Gastrocnemius medialis (tissue), 4 donors: ENCODE data around the gene HSPA2. TPM values are rescaled to one million over a fixed set of nuclear protein-coding genes. Genes with fewer than 3 reads are reported as not detected.

Experiments
- ATAC-seq, 2 donors: fragments of 150-250 bp; one replicate each; pipeline ENCODE4 v1.9.1; 2016
- DNase-seq, 2 donors: peaks; one replicate each; pipeline ENCODE4 v3.0.0-alpha.2; 2019
- H3K27ac ChIP-seq, 4 donors: fragments of 200-600 bp; sonication (generic); 1 replicate in 1 of 4; 2 replicates in 3 of 4; pipeline ENCODE4 v1.5.1; 2016 to 2018; ENCODE audit warnings: mild to moderate bottlenecking in 2 of 4, moderate library complexity in 1 of 4
- H3K27me3 ChIP-seq, 3 donors: fragments of 200-600 bp; sonication (generic) in 2 of 3; 1 replicate in 1 of 3; 2 replicates in 2 of 3; pipeline versions ENCODE4 v1.5.1 to v1.6.0; 2016 to 2019; ENCODE audit warnings: mild to moderate bottlenecking in 1 of 3, moderate library complexity in 1 of 3
- H3K36me3 ChIP-seq, 2 donors: fragments of 200-600 bp; sonication (generic) in 1 of 2; one replicate each; pipeline ENCODE4 v1.5.1; 2017 to 2018
- H3K4me1 ChIP-seq, 2 donors: fragments of 200-600 bp; sonication (generic) in 1 of 2; one replicate each; pipeline ENCODE4 v1.5.1; 2016 to 2017; ENCODE audit warnings: mild to moderate bottlenecking in 2 of 2
- H3K4me3 ChIP-seq, 4 donors: fragments of 200-600 bp; sonication (generic) in 3 of 4; 1 replicate in 1 of 4; 2 replicates in 3 of 4; pipeline ENCODE4 v1.5.1; 2016 to 2019; ENCODE audit warnings: mild to moderate bottlenecking in 2 of 4
- H3K9me3 ChIP-seq, 3 donors: fragments of 200-600 bp; sonication (generic) in 2 of 3; 1 replicate in 1 of 3; 2 replicates in 2 of 3; pipeline ENCODE4 v1.5.1; 2016 to 2019
- POLR2A ChIP-seq, 2 donors: fragments of 450-650 bp; IDR thresholded peaks; one replicate each; pipeline ENCODE4 v1.6.1; 2017; ENCODE audit warnings: antibody characterized with exemption in 2 of 2, mild to moderate bottlenecking in 2 of 2, moderate library complexity in 2 of 2
- in situ Hi-C, 4 donors: fragments of 200-750 bp; cut with MboI; loops; one replicate each; pipeline versions ENCODE4 v1.15.0 to v1.8.0; 2017; ENCODE audit warnings: low sequenced_read_pairs in 4 of 4
- intact Hi-C: fragments of 100-400 bp; cut with DNase I; formaldehyde crosslinking; loops from one replicate; pipeline ENCODE4 v1.15.1; 2023; ENCODE audit warnings: low total_unique reads
- total RNA-seq, 4 donors: library from RNA; depleted of rRNA; stranded (reverse); fragments of >200 nt; gene quantifications; one replicate each; pipeline versions ENCODE4 v1.1.0 to v1.2.3, GENCODE V29; 2016
- TF ChIP-seq, protein P1 (sequence below), 5 experiments: fragments of 450-650 bp in 3 of 5; fragments of 200-600 bp in 2 of 5; sonication (generic) in 2 of 5; IDR thresholded peaks in 4 of 5; conservative IDR thresholded peaks in 1 of 5; 1 replicate in 4 of 5; 2 replicates in 1 of 5; pipeline ENCODE4 v1.5.1; 2016 to 2019; ENCODE audit warnings: antibody characterized with exemption in 5 of 5, mild to moderate bottlenecking in 3 of 5, moderate library complexity in 3 of 5

The HSPA2 gene
- total RNA-seq, 4 donors from 2014 or later: 69.6 to 113 (median 96.4) TPM

GRCh38 chr14:64502887-64503433, 37.6 kb upstream of the HSPA2 start:
- DNase-seq: peak in 1 of 2 donors; percentile 26
- Histone ChIP-seq H3K9me3 (no peaks in the 10 kb centered on the region), H3K27me3 (no peaks in the 10 kb centered on the region), H3K4me1 (peaks cover 55 to 56% of the 10 kb centered on the region in 2 donors), H3K27ac (peak overlapping the region; percentile 97 to 99 (median 98)), H3K36me3 (no peaks in the 10 kb centered on the region), H3K4me3 (peak overlapping the region; percentile 75 to 94 (median 86))
- ATAC-seq: peak; percentile 0
- TF ChIP-seq, protein P1, sequence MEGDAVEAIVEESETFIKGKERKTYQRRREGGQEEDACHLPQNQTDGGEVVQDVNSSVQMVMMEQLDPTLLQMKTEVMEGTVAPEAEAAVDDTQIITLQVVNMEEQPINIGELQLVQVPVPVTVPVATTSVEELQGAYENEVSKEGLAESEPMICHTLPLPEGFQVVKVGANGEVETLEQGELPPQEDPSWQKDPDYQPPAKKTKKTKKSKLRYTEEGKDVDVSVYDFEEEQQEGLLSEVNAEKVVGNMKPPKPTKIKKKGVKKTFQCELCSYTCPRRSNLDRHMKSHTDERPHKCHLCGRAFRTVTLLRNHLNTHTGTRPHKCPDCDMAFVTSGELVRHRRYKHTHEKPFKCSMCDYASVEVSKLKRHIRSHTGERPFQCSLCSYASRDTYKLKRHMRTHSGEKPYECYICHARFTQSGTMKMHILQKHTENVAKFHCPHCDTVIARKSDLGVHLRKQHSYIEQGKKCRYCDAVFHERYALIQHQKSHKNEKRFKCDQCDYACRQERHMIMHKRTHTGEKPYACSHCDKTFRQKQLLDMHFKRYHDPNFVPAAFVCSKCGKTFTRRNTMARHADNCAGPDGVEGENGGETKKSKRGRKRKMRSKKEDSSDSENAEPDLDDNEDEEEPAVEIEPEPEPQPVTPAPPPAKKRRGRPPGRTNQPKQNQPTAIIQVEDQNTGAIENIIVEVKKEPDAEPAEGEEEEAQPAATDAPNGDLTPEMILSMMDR (IDR thresholded peaks at IDR 0.05 in 4 of 5, conservative IDR thresholded peaks at IDR 0.05 in 1 of 5): no peak
- TF ChIP-seq POLR2A (IDR thresholded peaks at IDR 0.05): no peak
- intact Hi-C loops: loop anchor here (5.0 to 10.0 kb wide), 3 partner anchors 281 to 861 kb away; partner anchors contain the start of genes CHURC1 and WDR89
- in situ Hi-C loops: no loop called here

DNA sequence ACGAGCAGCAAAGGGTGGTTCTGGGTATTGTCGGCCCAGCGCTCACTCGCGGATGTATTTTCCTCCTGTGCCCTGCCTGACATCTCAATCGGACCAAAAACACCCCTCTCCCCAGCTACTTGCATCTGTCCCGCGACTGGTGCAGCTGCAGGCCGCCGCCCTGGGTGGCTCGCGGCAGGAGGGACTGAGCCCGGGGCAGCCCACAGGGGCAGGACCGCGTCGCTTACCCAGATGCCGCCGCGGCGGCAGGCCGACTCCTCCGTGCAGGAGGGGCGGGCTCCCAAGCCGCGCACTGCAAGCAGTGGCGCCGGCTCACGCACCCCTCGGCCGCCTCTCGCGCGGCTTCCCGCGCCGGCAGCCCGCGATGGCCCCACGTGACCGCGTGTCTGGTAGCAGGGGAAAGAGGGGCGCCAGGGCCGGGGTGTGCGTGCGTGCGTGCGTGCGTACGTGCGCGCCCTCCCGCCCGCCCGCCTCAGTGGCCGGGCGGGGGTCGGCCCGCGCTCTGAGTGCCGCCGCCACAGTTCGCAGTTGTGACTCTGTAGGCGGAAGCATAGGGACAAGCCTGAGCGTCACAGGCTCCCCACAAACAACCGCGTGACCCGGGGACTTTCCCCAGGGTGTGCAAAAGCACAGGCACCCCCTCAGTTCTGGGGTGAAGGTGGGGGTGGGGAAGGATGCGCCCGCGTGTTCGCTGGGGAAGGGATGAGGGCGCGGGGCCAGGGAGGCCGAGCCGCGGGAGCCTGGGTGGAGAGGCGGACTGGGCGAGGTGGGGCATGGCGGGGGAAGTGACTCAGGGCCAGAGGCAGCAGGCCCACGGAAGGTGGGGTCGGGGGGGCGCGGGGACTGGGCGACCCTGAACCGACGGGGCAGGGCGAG, 36.9 kb upstream of the HSPA2 start, which contains the start of gene ZBTB25:
Gene ZBTB25, minus strand, starts transcription at position 405 of the 876 bp plus-strand sequence. CDS start 13,305 bp downstream, outside the sequence.
- no peaks in the 10 kb centered on the region for H3K27me3 ChIP-seq
- DNase-seq (peak; percentile 83 to 93), ATAC-seq (peak; percentile 39 to 47)
- H3K36me3 ChIP-seq: no peaks in the 10 kb centered on the region
- intact Hi-C loops (loop anchor here (2.0 to 10.0 kb wide), 4 partner anchors 115 to 861 kb away; partner anchors contain the start of genes CHURC1, MTHFD1 and WDR89), in situ Hi-C loops (no loop called here)
- H3K9me3 ChIP-seq: no peaks in the 10 kb centered on the region
- peaks cover 56 to 59% of the 10 kb centered on the region in 2 donors for H3K4me1 ChIP-seq
- H3K27ac ChIP-seq: peak within 1 kb of the TSS; percentile 97 to 99 (median 98)
- peak within 1 kb of the TSS; percentile 75 to 94 (median 86) for H3K4me3 ChIP-seq
- TF ChIP-seq, protein P1 (IDR thresholded peaks at IDR 0.05 in 4 of 5, conservative IDR thresholded peaks at IDR 0.05 in 1 of 5): peak in 1 of 5 experiments; percentile 10
- TF ChIP-seq POLR2A (IDR thresholded peaks at IDR 0.05): peak; percentile 93 to 94

- intact Hi-C loops (loop anchor here (2.0 to 10.0 kb wide), 4 partner anchors 116 to 862 kb away; partner anchors contain the start of genes CHURC1, MTHFD1 and WDR89), in situ Hi-C loops (no loop called here)
- Histone ChIP-seq H3K4me1 (peaks cover 53 to 66% of the 10 kb centered on the region in 2 donors), H3K4me3 (peak within 1 kb of the TSS; percentile 75 to 94 (median 86)), H3K27me3 (no peaks in the 10 kb centered on the region), H3K36me3 (no peaks in the 10 kb centered on the region), H3K27ac (peak within 1 kb of the TSS; percentile 97 to 99 (median 98)), H3K9me3 (no peaks in the 10 kb centered on the region)
- peak; percentile 42 to 45 for ATAC-seq
- peak; percentile 84 to 88 for TF ChIP-seq POLR2A (IDR thresholded peaks at IDR 0.05)
- TF ChIP-seq, protein P1 (IDR thresholded peaks at IDR 0.05 in 4 of 5, conservative IDR thresholded peaks at IDR 0.05 in 1 of 5): no peak
- DNase-seq: peak; percentile 70 to 85
These were observed 36.1 kb upstream of the HSPA2 start, which contains the start of gene ZBTB1 for GRCh38 chr14:64504310-64504896. Gene ZBTB1 (plus strand): TSS chr14:64504770. CDS start chr14:64521505, 16,735 bp downstream.
